Gastrocnemius medialis (tissue), 4 donors: ENCODE results near the gene USP32.

ENCODE experiments used
- POLR2A ChIP-seq, 2 donors: fragments of 450-650 bp; IDR thresholded peaks; one replicate each; pipeline ENCODE4 v1.6.1; 2017; ENCODE audit warnings: antibody characterized with exemption in 2 of 2, mild to moderate bottlenecking in 2 of 2, moderate library complexity in 2 of 2
- TF ChIP-seq, protein P1 (sequence below), 5 experiments: fragments of 450-650 bp in 3 of 5; fragments of 200-600 bp in 2 of 5; sonication (generic) in 2 of 5; IDR thresholded peaks in 4 of 5; conservative IDR thresholded peaks in 1 of 5; 1 replicate in 4 of 5; 2 replicates in 1 of 5; pipeline ENCODE4 v1.5.1; 2016 to 2019; ENCODE audit warnings: antibody characterized with exemption in 5 of 5, mild to moderate bottlenecking in 3 of 5, moderate library complexity in 3 of 5

GRCh38 chr17:60169921-60170817, 221.8 kb downstream of the USP32 start:
- TF ChIP-seq, protein P1, sequence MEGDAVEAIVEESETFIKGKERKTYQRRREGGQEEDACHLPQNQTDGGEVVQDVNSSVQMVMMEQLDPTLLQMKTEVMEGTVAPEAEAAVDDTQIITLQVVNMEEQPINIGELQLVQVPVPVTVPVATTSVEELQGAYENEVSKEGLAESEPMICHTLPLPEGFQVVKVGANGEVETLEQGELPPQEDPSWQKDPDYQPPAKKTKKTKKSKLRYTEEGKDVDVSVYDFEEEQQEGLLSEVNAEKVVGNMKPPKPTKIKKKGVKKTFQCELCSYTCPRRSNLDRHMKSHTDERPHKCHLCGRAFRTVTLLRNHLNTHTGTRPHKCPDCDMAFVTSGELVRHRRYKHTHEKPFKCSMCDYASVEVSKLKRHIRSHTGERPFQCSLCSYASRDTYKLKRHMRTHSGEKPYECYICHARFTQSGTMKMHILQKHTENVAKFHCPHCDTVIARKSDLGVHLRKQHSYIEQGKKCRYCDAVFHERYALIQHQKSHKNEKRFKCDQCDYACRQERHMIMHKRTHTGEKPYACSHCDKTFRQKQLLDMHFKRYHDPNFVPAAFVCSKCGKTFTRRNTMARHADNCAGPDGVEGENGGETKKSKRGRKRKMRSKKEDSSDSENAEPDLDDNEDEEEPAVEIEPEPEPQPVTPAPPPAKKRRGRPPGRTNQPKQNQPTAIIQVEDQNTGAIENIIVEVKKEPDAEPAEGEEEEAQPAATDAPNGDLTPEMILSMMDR (IDR thresholded peaks at IDR 0.05 in 4 of 5, conservative IDR thresholded peaks at IDR 0.05 in 1 of 5), result peak in 1 of 5 experiments; percentile 7
- no peak for TF ChIP-seq POLR2A (IDR thresholded peaks at IDR 0.05)
